Ovary (tissue), 3 donors: ENCODE data around the gene PCDHA7.
"Not testable (repeated sequence)": the region's sequence is repeated elsewhere in the genome, so short reads cannot be mapped to it uniquely, and the experiment has no call there.

Experiments used
- EP300 ChIP-seq: sonication (generic); formaldehyde crosslinking; IDR thresholded peaks from one replicate; pipeline ENCODE4 v1.6.1; 2017; ENCODE audit warnings: antibody characterized with exemption
- TF ChIP-seq, protein P1 (sequence below), 3 donors: fragments of 450-650 bp in 2 of 3; fragments of 200-600 bp in 1 of 3; IDR thresholded peaks; one replicate each; pipeline versions ENCODE4 v1.5.1 to v1.8.0; 2016 to 2022; ENCODE audit warnings: antibody characterized with exemption in 3 of 3, mild to moderate bottlenecking in 1 of 3
- donor health status: DM: no; HTN: no; CAD: no.

DNA sequence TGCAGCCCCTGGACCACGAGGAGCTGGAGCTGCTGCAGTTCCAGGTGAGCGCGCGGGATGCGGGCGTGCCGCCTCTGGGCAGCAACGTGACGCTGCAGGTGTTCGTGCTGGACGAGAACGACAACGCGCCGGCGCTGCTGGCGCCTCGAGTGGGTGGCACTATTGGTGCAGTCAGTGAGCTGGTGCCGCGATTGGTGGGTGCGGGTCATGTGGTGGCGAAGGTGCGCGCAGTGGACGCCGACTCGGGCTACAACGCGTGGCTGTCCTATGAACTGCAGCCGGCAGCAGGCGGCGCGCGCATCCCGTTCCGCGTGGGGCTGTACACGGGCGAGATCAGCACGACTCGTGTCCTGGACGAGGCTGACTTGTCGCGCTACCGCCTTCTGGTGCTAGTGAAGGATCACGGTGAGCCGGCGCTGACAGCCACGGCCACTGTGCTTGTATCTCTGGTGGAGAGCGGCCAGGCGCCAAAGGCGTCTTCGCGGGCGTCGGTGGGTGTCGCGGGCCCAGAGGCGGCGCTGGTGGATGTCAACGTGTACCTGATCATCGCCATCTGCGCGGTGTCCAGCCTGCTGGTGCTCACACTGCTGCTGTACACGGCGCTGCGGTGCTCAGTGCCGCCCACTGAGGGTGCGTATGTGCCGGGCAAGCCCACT is 46.1 kb upstream of the PCDHA7 start:
- TF ChIP-seq, protein P1, sequence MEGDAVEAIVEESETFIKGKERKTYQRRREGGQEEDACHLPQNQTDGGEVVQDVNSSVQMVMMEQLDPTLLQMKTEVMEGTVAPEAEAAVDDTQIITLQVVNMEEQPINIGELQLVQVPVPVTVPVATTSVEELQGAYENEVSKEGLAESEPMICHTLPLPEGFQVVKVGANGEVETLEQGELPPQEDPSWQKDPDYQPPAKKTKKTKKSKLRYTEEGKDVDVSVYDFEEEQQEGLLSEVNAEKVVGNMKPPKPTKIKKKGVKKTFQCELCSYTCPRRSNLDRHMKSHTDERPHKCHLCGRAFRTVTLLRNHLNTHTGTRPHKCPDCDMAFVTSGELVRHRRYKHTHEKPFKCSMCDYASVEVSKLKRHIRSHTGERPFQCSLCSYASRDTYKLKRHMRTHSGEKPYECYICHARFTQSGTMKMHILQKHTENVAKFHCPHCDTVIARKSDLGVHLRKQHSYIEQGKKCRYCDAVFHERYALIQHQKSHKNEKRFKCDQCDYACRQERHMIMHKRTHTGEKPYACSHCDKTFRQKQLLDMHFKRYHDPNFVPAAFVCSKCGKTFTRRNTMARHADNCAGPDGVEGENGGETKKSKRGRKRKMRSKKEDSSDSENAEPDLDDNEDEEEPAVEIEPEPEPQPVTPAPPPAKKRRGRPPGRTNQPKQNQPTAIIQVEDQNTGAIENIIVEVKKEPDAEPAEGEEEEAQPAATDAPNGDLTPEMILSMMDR (IDR thresholded peaks at IDR 0.05) = not testable (repeated sequence)
- not testable (repeated sequence) for TF ChIP-seq EP300
